Ramos (cell line): ENCODE data around the gene DPF1.

ENCODE experiments used
- in situ Hi-C: fragments of 300-500 bp; cut with MboI; formaldehyde crosslinking; loops from one replicate; pipeline ENCODE4 v1.14.3; 2022; ENCODE audit warnings: low sequenced_read_pairs; ENCODE audit not compliant: unreplicated experiment

The DPF1 gene

GRCh38 chr19:38221919-38222830 lies 1.8 kb downstream of the DPF1 start:
- in situ Hi-C loops, result no loop called here

DNA sequence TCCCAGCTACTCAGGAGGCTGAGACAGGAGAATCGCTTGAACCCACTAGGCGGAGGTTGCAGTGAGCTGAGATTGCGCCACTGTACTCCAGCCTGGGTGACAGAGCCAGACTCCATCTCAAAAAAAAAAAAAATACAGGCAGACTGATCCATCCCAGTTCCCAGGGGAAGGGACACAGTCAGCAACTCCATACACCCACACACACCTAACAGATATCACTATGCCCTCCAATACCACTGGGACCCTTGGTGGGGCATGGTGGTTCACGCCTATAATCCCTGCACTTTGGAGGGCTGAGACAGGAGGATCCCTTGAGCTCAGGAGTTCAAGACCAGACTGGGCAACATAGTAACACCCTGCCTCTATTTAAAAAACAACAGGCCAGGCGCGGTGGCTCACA lies 2.6 kb downstream of the DPF1 start:
- in situ Hi-C loops, result no loop called here

- in situ Hi-C loops, result no loop called here
Measured at GRCh38 chr19:38219221-38219620, 4.8 kb downstream of the DPF1 start.

DNA sequence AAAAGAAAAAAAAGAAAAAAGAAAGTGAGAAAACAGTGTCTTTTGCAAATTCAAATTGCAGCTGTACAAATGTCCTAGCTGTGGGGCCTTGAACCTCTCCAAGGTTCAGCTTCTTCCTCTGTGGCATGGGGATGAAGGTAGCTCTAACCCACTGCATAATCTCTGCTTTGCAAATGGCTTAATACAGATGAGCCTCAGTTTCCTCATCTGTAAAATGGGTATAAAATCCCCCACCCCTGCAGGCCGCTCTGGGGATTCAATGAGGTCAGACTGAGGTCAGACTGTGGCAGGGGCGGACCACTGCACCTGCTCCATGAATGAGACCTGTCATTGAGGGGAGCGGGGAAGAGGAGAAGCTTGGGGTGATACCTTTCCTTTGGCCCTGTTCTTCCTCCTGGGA lies 5.8 kb downstream of the DPF1 start:
- in situ Hi-C loops, result no loop called here

GRCh38 chr19:38216785-38217641 lies 7.0 kb downstream of the DPF1 start:
- in situ Hi-C loops, result no loop called here

- in situ Hi-C loops, result no loop called here
Measured at GRCh38 chr19:38213911-38214625, 10.0 kb downstream of the DPF1 start.

- in situ Hi-C loops, result no loop called here
Measured at GRCh38 chr19:38213469-38213868, 10.6 kb downstream of the DPF1 start.

- in situ Hi-C loops, result no loop called here
Measured at GRCh38 chr19:38211766-38212165, 12.3 kb downstream of the DPF1 start.

DNA sequence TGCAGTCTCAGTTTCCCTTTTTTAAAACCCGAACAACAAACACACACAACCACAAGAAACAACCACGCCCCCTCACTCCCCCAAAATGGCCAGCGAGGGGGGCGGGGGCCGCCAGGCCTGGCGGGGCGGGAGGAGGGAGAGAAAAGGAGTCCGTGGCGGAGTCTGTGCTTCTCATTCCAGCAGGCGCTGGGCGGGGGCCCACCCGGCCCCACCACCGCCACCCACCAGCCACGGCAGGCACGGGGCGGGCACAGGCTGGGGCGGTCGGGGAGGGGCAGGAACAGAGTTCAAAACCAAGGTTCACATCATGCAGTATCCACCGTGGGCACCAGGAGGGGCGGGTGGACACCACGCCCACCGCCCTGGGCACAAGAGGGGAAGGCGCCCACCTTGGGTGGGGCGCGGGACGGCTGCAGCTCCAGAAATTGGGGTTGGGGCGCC lies 12.9 kb downstream of the DPF1 start:
- in situ Hi-C loops, result no loop called here

- in situ Hi-C loops, result no loop called here
Measured at GRCh38 chr19:38210458-38210987, 13.5 kb downstream of the DPF1 start.

DNA sequence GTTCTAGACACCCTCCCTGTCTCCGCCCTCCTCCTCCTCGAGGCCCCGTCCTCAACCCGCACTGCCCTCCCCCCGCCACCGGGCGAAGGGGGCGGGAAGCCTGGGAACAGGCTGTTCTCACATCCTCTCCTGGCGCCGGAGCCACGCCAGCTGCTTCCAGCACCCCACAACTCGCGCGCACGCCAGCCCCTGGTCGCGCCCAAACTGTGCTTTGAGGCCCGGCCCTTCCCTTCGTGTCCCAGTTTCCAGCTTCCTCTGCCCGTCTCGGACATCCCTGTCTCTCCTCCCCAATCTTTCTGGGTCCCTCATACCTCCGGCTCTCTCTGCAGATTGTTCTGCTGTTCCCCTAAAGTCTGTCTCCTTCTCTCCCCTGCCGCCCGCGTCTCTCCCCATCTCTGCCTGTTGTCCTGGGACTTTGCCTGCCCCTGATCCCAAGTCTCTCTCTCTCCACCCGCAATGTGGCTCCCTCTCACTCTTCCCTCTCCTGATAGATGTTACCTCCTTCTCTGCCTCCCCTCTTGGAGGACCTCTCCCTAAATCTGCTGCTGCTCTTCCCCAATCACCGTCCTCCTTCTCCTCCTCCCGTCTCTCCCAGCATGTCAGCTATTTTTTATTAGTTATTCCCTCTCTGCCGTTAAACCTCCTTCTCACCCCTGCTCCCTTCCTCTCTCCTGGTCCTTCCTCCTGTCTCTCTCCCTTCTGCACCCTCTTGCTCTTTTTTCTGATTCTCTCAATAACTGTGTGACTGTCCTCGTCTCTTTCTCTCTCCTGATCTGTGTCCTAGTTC lies 14.2 kb downstream of the DPF1 start:
- in situ Hi-C loops, result no loop called here

- in situ Hi-C loops, result no loop called here
Measured at GRCh38 chr19:38209152-38209551, 14.9 kb downstream of the DPF1 start.

DNA sequence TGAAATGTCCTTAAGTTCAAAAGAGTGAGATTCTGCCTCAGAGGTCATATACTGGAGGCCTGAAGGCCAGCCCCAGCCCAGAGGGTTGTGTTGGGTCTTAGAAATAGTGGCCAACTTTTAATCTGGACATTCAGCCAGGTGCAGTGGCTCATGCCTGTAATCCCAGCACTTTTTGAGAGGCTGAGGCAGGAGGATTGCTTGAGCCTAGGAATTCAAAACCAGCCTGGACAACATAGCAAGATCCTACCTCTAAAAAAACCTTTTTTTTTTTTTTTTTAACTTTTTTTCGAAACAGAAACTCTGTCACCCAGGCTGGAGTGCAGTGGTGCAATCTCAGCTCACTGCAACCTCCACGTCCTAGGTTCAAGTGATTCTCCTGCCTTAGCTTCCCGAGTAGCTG lies 15.5 kb downstream of the DPF1 start:
- in situ Hi-C loops, result no loop called here

- in situ Hi-C loops, result no loop called here
Measured at GRCh38 chr19:38207543-38207942, 16.5 kb downstream of the DPF1 start.

GRCh38 chr19:38206928-38207327 lies 17.1 kb downstream of the DPF1 start:
- in situ Hi-C loops, result no loop called here

GRCh38 chr19:38206006-38206745 lies 17.8 kb downstream of the DPF1 start:
- in situ Hi-C loops, result no loop called here

DNA sequence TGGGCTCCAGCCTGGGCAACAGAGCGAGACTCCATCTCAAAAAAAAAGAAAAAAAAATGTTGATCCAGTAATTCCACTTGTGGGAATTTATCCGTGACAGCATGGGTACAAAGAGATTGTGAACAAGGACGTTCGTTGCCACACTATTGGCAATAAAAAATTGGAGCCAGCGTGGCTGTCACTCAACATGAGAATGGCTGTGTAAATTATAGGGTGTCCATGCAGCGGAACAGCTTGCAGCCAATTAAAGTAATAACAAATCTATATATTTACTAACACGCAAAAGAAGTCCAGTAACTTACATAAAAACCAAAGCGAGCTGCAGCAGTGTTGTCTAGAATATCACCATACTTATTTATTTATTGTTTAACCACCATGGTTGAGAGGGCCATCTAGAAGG lies 19.3 kb downstream of the DPF1 start:
- in situ Hi-C loops, result no loop called here

- in situ Hi-C loops, result no loop called here
Measured at GRCh38 chr19:38204096-38204495, 19.9 kb downstream of the DPF1 start.

DNA sequence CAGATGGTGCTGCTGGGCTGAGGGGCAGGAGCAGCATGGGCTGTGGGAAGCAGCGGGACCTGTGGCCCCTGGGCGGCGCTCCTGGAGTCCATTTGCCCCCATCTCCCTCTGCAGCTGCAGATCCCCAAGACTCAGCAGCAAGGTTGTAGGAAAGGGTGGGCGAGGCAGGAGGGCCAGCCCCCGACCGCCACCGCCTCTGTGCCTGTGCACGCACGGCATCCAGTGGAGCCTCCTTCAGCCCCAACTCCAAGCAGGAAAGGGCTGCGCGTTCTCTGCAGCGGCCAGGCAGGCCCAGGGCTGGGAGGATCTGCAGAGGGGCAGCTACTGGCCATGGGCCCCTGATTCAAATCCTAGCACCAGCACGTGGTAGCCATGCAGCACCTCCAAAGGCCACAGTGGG lies 20.8 kb downstream of the DPF1 start:
- in situ Hi-C loops, result no loop called here
